Natural killer cell treated with Interleukin-12 subunit alpha and Interleukin-12 subunit beta and Interleukin-15 and Interleukin-18, amount 100 ng/mL, for 72 hours (primary cell): Measurements from ENCODE around the gene BMP6. TPM values are rescaled to one million over a fixed set of nuclear protein-coding genes. Genes with fewer than 3 reads are reported as not detected.

Experiments used
- ATAC-seq, 2 donors: fragments of 150-1000 bp; cut with Tn5 transposase in 1 of 2; sonication (Bioruptor Pico), chemical (Tn5 transposase) in 1 of 2; 2 replicates each; pipeline ENCODE4 v1.10.0; 2021
- DNase-seq: peaks from one replicate; pipeline ENCODE4 v3.0.0; 2022; ENCODE audit warnings: low spot score
- H3K27ac Mint-ChIP-seq, 2 donors: 1 replicate in 1 of 2; 2 replicates in 1 of 2; pipeline ENCODE4 v1.8.0; 2022; ENCODE audit warnings: mixed read lengths in 2 of 2, mild to moderate bottlenecking in 1 of 2, moderate library complexity in 1 of 2
- H3K27me3 Mint-ChIP-seq, 2 donors: 1 replicate in 1 of 2; 2 replicates in 1 of 2; pipeline ENCODE4 v1.8.0; 2022; ENCODE audit warnings: mixed read lengths in 2 of 2
- H3K36me3 Mint-ChIP-seq: one replicate; pipeline ENCODE4 v1.8.0; 2022; ENCODE audit warnings: mixed read lengths
- H3K4me1 Mint-ChIP-seq, 2 donors: 1 replicate in 1 of 2; 2 replicates in 1 of 2; pipeline ENCODE4 v1.8.0; 2022; ENCODE audit warnings: low read depth in 2 of 2, mixed read lengths in 2 of 2, mild to moderate bottlenecking in 1 of 2
- H3K4me3 Mint-ChIP-seq: one replicate; pipeline ENCODE4 v1.8.0; 2022; ENCODE audit warnings: mixed read lengths
- H3K9me3 Mint-ChIP-seq: 2 replicates; pipeline ENCODE4 v1.8.0; 2022; ENCODE audit warnings: mixed read lengths
- total RNA-seq, 2 donors: library from RNA; stranded (reverse); gene quantifications; one replicate each; pipeline ENCODE4 v1.2.3, GENCODE V29; 2022

BMP6 gene
- total RNA-seq, 2 donors from 2014 or later: not detected

- H3K4me3 Mint-ChIP-seq: no peak overlapping the region
- no peak overlapping the region for H3K27ac Mint-ChIP-seq
- H3K36me3 Mint-ChIP-seq: no peaks in the 10 kb centered on the region
- DNase-seq (no peak), ATAC-seq (no peak)
- H3K4me1 Mint-ChIP-seq: no peaks in the 10 kb centered on the region
- H3K9me3 Mint-ChIP-seq: no peaks in the 10 kb centered on the region
- peaks cover 23 to 37% of the 10 kb centered on the region in 2 donors for H3K27me3 Mint-ChIP-seq
Measured at GRCh38 chr6:7745942-7746341, 20.0 kb downstream of the BMP6 start.

DNA sequence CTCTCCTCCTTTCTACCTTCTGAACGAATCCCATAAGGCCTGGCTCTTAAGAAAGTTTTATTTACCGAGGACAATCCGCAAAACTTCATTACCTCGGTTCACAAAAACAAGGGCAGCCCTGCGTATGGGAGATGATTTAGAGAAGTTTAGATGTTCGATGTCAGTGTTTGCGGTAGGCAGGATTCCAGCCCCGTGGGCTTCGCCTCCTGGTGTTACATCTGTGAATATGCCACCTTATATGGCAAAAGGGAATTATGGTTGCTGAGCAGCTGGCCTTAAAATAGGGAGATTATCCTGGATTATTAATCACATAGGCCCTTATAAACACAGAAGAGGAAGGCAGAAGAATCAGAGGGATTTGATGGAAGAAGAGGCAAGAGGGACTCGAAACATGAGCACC lies 21.1 kb downstream of the BMP6 start:
- ATAC-seq (no peak), DNase-seq (no peak)
- H3K4me3 Mint-ChIP-seq: no peak overlapping the region
- H3K4me1 Mint-ChIP-seq: no peaks in the 10 kb centered on the region
- H3K27me3 Mint-ChIP-seq: peaks cover 20 to 29% of the 10 kb centered on the region in 2 donors
- H3K36me3 Mint-ChIP-seq: no peaks in the 10 kb centered on the region
- no peaks in the 10 kb centered on the region for H3K9me3 Mint-ChIP-seq
- no peak overlapping the region for H3K27ac Mint-ChIP-seq

- no peak for ATAC-seq
- H3K36me3 Mint-ChIP-seq: no peaks in the 10 kb centered on the region
Measured at GRCh38 chr6:7747433-7747832, 21.5 kb downstream of the BMP6 start.

DNA sequence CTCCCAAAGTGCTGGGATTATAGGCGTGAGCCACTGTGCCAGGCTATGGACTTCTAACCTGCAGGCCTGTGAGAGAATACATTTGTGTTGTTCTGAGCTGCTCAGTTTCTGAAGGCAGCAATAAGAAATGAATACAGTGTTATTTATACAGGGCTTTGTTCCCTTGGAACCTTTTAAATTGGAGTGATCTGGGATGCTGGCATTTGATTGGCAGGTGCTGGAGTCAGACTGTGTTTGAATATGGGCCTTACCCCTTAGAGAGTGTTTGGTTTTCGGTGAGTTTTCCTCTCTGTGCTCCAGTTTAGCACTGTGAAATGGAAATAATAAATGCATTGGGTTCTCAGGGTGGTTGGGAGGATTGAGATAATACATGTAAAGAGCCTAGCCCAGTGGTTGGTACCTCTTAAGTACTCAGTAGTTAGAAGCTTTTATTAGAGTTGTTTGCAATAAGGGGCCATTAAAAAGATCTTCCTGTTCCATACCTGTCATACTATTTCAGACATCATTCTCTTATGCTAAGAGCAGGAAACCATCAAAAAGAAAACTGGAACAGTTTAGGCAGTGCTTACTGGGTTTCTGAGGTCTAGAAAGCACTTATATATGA lies 22.1 kb downstream of the BMP6 start:
- Mint-ChIP-seq H3K36me3 (no peaks in the 10 kb centered on the region), H3K27me3 (peaks cover 20 to 28% of the 10 kb centered on the region in 2 donors), H3K4me3 (no peak overlapping the region), H3K27ac (no peak overlapping the region), H3K4me1 (no peaks in the 10 kb centered on the region), H3K9me3 (no peaks in the 10 kb centered on the region)
- DNase-seq (no peak), ATAC-seq (no peak)

More at GRCh38 chr6:7747433-7747832, 21.5 kb downstream of the BMP6 start:
- Mint-ChIP-seq H3K4me1 (no peaks in the 10 kb centered on the region), H3K27ac (no peak overlapping the region), H3K9me3 (no peaks in the 10 kb centered on the region), H3K4me3 (no peak overlapping the region), H3K27me3 (peaks cover 20 to 28% of the 10 kb centered on the region in 2 donors)
- no peak for DNase-seq

- ATAC-seq (no peak), DNase-seq (no peak)
- no peaks in the 10 kb centered on the region for H3K9me3 Mint-ChIP-seq
- no peak overlapping the region for H3K4me3 Mint-ChIP-seq
- no peaks in the 10 kb centered on the region for H3K4me1 Mint-ChIP-seq
- peaks cover 27 to 34% of the 10 kb centered on the region in 2 donors for H3K27me3 Mint-ChIP-seq
- H3K36me3 Mint-ChIP-seq: no peaks in the 10 kb centered on the region
- H3K27ac Mint-ChIP-seq: no peak overlapping the region
Measured at GRCh38 chr6:7749478-7749877, 23.6 kb downstream of the BMP6 start.

- DNase-seq (no peak), ATAC-seq (no peak)
- no peak overlapping the region for H3K4me3 Mint-ChIP-seq
- H3K27me3 Mint-ChIP-seq: peaks cover 26 to 40% of the 10 kb centered on the region in 2 donors
- no peaks in the 10 kb centered on the region for H3K4me1 Mint-ChIP-seq
- no peak overlapping the region for H3K27ac Mint-ChIP-seq
- no peaks in the 10 kb centered on the region for H3K36me3 Mint-ChIP-seq
- no peaks in the 10 kb centered on the region for H3K9me3 Mint-ChIP-seq
Measured at GRCh38 chr6:7750197-7750596, 24.3 kb downstream of the BMP6 start.

DNA sequence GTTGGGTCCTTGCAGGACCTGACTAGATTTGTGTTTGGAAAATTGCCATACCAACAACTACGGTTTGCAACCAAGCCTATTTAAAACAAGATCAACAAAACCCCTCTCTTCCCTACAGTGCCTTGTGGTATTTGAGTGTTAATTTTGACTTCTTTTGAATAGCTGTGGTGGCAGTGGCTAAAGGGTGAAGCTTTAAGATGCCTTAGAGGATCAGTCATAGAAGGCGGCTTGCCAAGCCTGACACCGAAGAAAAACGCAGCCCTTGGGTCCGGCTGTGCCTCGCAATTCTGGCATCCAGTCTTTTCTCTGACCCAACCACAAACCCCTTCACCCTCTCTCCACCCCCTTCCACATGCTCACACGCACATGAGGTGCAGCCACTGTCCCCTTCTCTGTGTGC lies 32.6 kb downstream of the BMP6 start:
- Mint-ChIP-seq H3K27ac (no peak overlapping the region), H3K4me1 (no peaks in the 10 kb centered on the region), H3K4me3 (no peak overlapping the region), H3K36me3 (no peaks in the 10 kb centered on the region), H3K9me3 (no peaks in the 10 kb centered on the region), H3K27me3 (peaks cover 19 to 35% of the 10 kb centered on the region in 2 donors)
- ATAC-seq: no peak
- DNase-seq: no peak

DNA sequence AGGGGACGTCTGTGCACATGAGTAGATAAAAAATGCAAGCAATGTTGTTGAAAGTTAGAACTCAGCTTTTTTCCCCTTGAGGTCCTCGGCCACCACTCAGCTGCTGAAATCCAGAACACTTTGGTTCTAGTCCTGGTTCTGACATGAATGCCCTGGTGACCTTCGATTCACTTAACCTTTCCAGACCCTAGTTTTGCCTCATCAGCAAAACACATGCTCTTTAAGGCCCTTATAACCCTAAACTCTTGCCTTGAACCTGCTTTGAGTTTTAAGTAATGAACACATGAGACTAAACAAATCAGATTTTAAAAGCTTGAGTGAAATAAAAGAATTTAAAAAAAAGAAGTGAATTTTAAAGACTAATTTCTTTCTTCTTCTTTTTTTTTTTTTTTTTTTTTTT lies 33.4 kb downstream of the BMP6 start:
- peaks cover 14 to 31% of the 10 kb centered on the region in 2 donors for H3K27me3 Mint-ChIP-seq
- ATAC-seq: no peak
- H3K27ac Mint-ChIP-seq: no peak overlapping the region
- DNase-seq: no peak
- H3K4me1 Mint-ChIP-seq: no peaks in the 10 kb centered on the region
- H3K4me3 Mint-ChIP-seq: no peak overlapping the region
- H3K9me3 Mint-ChIP-seq: no peaks in the 10 kb centered on the region
- no peaks in the 10 kb centered on the region for H3K36me3 Mint-ChIP-seq

DNA sequence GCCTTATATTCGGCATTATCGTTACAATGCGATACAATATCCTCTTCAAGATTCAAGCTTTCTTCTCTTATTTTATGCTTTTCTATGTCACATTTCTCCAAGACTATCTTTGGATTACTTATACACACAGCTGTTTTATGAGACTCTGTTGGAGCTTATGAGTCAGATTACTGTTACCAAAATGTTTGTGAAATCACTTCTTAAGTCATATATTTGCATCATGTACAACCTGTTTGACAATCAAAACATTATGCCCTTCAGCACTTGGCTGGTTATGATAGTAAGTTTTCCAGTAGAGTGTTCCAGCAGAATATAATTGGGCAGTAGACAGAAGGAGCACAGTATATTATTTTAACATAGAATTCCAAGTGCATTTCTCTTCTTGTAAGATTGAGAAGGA lies 35.2 kb downstream of the BMP6 start:
- no peaks in the 10 kb centered on the region for H3K4me1 Mint-ChIP-seq
- H3K27ac Mint-ChIP-seq: no peak overlapping the region
- ATAC-seq (no peak), DNase-seq (no peak)
- no peak overlapping the region for H3K4me3 Mint-ChIP-seq
- no peaks in the 10 kb centered on the region for H3K9me3 Mint-ChIP-seq
- no peaks in the 10 kb centered on the region for H3K36me3 Mint-ChIP-seq
- peaks cover 13 to 15% of the 10 kb centered on the region in 2 donors for H3K27me3 Mint-ChIP-seq

GRCh38 chr6:7762760-7763159 lies 36.9 kb downstream of the BMP6 start:
- Mint-ChIP-seq H3K4me3 (no peak overlapping the region), H3K9me3 (no peaks in the 10 kb centered on the region), H3K36me3 (no peaks in the 10 kb centered on the region), H3K27me3 (peaks cover 6 to 15% of the 10 kb centered on the region in 2 donors), H3K27ac (no peak overlapping the region), H3K4me1 (no peaks in the 10 kb centered on the region)
- DNase-seq (no peak), ATAC-seq (no peak)

DNA sequence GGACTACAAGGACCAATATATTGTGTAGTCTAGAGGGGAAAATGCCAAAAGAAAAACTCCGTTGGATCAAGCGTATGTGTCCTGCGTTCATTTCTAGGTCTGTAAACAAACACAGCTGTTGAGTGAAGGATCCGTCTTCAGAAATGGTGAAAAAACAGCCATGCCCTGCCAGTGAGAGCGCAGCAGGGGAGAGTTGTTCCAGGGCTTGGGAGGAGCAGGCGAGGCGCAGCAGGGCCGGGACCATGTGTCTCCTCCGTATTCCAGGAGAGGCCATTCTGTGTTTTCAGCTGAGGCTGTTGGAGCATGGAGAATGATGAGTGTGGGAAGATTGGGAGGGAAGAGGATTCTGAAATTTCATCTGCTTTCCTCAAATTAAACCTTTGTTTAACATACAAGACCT lies 38.0 kb downstream of the BMP6 start:
- Mint-ChIP-seq H3K4me1 (no peaks in the 10 kb centered on the region), H3K36me3 (no peaks in the 10 kb centered on the region)

DNA sequence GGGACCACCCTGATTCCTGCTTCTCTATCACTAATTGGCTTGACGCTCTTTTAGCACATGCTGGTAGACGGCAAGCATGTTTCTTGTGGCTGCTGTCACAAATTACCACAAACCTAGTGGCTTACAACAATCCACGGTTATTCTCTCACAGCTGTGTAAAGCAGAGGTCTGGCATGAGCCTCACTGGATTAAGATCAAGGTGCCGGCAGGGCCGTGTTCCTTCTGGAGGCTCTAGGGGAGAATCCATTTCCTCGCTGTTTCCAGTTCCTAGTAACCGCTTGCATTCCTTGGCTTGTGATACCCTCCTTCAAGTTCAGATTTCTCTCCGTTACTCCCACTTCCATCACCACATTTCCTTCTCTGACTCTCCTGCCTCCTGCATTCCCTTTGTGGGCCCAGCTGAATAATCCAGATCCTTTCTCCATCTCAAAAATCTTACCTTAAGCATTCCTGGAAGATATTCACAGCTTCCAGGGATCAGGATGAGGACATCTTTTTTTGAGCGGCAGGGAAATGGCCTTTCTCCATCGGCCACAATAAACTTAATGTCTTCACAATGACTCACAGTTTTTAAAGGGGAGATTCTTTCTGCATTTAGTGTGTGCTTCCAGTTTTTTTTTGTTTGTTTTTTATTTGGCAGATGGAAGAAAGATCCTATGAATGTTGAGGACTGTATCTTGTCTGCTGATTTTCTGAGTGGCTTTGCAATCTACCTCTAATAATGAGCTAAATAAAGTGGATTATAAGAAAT lies 39.9 kb downstream of the BMP6 start:
- Mint-ChIP-seq H3K27ac (no peak overlapping the region), H3K27me3 (peaks cover 15 to 20% of the 10 kb centered on the region in 2 donors), H3K4me3 (no peak overlapping the region), H3K4me1 (no peaks in the 10 kb centered on the region), H3K36me3 (no peaks in the 10 kb centered on the region), H3K9me3 (no peaks in the 10 kb centered on the region)
- DNase-seq: no peak
- ATAC-seq: no peak

More for the DNA sequence above, 38.0 kb downstream of the BMP6 start:
- no peak for DNase-seq
- ATAC-seq: no peak
- Mint-ChIP-seq H3K4me3 (no peak overlapping the region), H3K9me3 (no peaks in the 10 kb centered on the region), H3K27ac (no peak overlapping the region), H3K27me3 (peaks cover 12 to 17% of the 10 kb centered on the region in 2 donors)

DNA sequence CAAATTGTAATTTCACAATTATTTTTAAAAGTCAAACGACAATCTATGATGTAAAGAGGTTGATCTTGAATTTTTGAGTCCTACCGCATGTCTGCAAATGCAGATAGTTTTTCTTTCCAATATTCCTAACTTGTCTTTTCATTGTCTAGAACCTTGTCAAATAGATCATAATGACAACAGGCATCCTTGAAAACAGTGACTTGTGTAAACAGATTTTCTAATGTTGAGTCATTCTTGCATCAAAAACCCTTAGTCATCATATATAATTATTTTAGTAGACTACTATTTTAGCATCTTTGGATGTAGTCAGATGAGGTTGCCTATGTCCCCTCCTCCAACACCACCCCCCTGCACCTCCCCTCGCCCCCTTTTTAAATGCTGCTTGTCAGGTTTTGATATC lies 43.8 kb downstream of the BMP6 start:
- no peaks in the 10 kb centered on the region for H3K9me3 Mint-ChIP-seq
- ATAC-seq (no peak), DNase-seq (no peak)
- no peaks in the 10 kb centered on the region for H3K4me1 Mint-ChIP-seq
- no peak overlapping the region for H3K27ac Mint-ChIP-seq
- peaks cover 20 to 26% of the 10 kb centered on the region in 2 donors for H3K27me3 Mint-ChIP-seq
- H3K4me3 Mint-ChIP-seq: no peak overlapping the region
- H3K36me3 Mint-ChIP-seq: no peaks in the 10 kb centered on the region

- no peaks in the 10 kb centered on the region for H3K36me3 Mint-ChIP-seq
Measured at GRCh38 chr6:7770111-7770510, 44.2 kb downstream of the BMP6 start.

More at GRCh38 chr6:7770111-7770510, 44.2 kb downstream of the BMP6 start:
- no peak for ATAC-seq
- no peak overlapping the region for H3K27ac Mint-ChIP-seq
- no peaks in the 10 kb centered on the region for H3K9me3 Mint-ChIP-seq
- no peaks in the 10 kb centered on the region for H3K4me1 Mint-ChIP-seq
- H3K27me3 Mint-ChIP-seq: peaks cover 20 to 30% of the 10 kb centered on the region in 2 donors
- H3K4me3 Mint-ChIP-seq: no peak overlapping the region
- no peak for DNase-seq
